Osteoblast (primary cell): Measurements from ENCODE around the gene SDF2L1. TPM values are rescaled to one million over a fixed set of nuclear protein-coding genes. Genes with fewer than 3 reads are reported as not detected.
"Not testable (repeated sequence)": the region's sequence is repeated elsewhere in the genome, so short reads cannot be mapped to it uniquely, and the experiment has no call there.

Experiments
- DNase-seq: peaks from one replicate; pipeline ENCODE4 v3.0.0; 2011; ENCODE audit warnings: low spot score, mixed read lengths; ENCODE audit not compliant: insufficient read length; ENCODE audit errors: missing footprints
- H2AFZ ChIP-seq: 2 replicates; pipeline ENCODE4 v1.6.0; 2011; ENCODE audit warnings: mild to moderate bottlenecking, low read length
- H3K27ac ChIP-seq: 2 replicates; pipeline ENCODE4 v1.5.1; 2011; ENCODE audit warnings: mild to moderate bottlenecking, low read depth, low read length, moderate library complexity
- H3K27me3 ChIP-seq: 2 replicates; pipeline ENCODE4 v1.6.0; 2012; ENCODE audit warnings: mild to moderate bottlenecking, control low read depth, inconsistent platforms, low read length, moderate library complexity; ENCODE audit not compliant: insufficient read depth
- H3K36me3 ChIP-seq: 2 replicates; pipeline ENCODE4 v1.5.1; 2011; ENCODE audit warnings: mild to moderate bottlenecking, low read length, control low read depth, moderate library complexity; ENCODE audit not compliant: insufficient read depth
- H3K4me1 ChIP-seq: 2 replicates; pipeline ENCODE4 v1.5.1; 2011; ENCODE audit warnings: mild to moderate bottlenecking, low read length, control low read depth, moderate library complexity; ENCODE audit not compliant: insufficient read depth
- H3K4me2 ChIP-seq: 2 replicates; pipeline ENCODE4 v1.6.0; 2011; ENCODE audit warnings: mild to moderate bottlenecking, low read length; ENCODE audit not compliant: insufficient read depth
- H3K4me3 ChIP-seq: fragments of 200-600 bp; sonication (generic); 3 replicates; pipeline ENCODE4 v1.5.1; 2012; ENCODE audit warnings: mild to moderate bottlenecking, low read length, inconsistent platforms; ENCODE audit not compliant: insufficient read depth
- H3K79me2 ChIP-seq: 2 replicates; pipeline ENCODE4 v1.6.0; 2012; ENCODE audit warnings: mild to moderate bottlenecking, low read length, control low read depth, inconsistent platforms; ENCODE audit not compliant: insufficient read depth
- H3K9me3 ChIP-seq: 2 replicates; pipeline ENCODE4 v1.5.1; 2011; ENCODE audit warnings: low read depth, low read length, control low read depth
- H4K20me1 ChIP-seq: 2 replicates; pipeline ENCODE4 v1.6.0; 2012; ENCODE audit warnings: mild to moderate bottlenecking, low read length, control low read depth; ENCODE audit not compliant: insufficient read depth
- CTCF ChIP-seq: IDR thresholded peaks from 2 replicates; pipeline ENCODE4 v1.5.1; 2011; ENCODE audit warnings: mild to moderate bottlenecking, low read depth, low read length, moderate library complexity; ENCODE audit errors: extremely low read depth
- total RNA-seq: library from RNA; depleted of rRNA; stranded (reverse); fragments of >200 nt; gene quantifications from 2 replicates; pipeline ENCODE4 v1.2.3, GENCODE V29; 2012

The SDF2L1 gene
- total RNA-seq, 1 donor: 10.5 TPM

DNA sequence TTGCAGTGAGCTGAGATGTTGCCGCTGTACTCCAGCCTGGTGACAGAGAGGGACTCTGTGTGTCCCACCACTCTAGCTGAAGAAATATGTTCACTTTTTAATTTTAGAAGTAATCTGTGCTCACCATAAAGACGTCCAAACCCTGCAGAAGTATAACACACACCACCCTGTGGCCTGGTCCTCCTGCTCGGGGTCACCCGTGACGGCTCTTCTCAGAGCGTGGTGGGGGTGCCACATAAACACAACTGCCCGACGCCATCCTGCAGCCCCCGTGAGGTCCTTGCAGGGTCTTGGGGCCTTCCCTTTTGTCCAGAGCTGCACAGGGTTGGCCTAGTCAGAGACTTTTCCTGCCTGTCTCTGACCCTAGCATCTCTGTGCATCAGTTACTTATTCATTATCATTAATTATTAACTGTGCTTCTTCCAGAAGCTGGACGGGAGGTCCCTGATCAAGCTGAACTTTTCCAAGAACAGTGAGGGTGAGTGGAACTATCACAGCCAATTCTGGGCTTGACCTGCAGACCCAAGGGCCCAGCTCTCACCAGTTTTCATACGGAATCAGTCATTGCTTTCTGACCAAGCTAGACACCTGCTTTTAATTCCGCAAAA is 32.6 kb downstream of the SDF2L1 start:
- Histone ChIP-seq H3K9me3 (no peaks in the 10 kb centered on the region), H3K27me3 (no peaks in the 10 kb centered on the region), H4K20me1 (peaks cover 3% of the 10 kb centered on the region), H3K4me2 (no peak overlapping the region), H3K27ac (no peak overlapping the region), H3K4me3 (no peak overlapping the region), H3K4me1 (no peaks in the 10 kb centered on the region), H3K79me2 (peaks cover 10% of the 10 kb centered on the region), H3K36me3 (peaks cover 36% of the 10 kb centered on the region), H2AFZ (no peak overlapping the region)
- TF ChIP-seq CTCF: no peak
- no peak for DNase-seq

- no peak overlapping the region for H3K4me2 ChIP-seq
These were observed 35.7 kb downstream of the SDF2L1 start for GRCh38 chr22:21677606-21678443.

DNA sequence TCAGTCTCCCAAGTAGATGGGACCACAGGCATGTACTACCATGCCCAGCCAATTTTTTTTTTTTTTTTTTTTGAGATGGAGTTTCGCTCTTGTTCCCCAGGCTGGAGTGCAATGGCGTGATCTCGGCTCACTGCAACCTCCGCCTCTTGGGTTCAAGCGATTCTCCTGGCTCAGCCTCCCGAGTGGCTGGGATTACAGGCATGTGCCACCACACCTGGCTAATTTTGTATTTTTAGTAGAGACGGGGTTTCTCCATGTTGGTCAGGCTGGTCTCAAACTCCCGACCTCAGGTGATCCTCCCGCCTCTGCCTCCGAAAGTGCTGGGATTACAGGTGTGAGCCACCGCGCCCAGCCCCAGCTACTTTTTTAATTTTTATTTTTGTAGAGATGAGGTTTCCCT is 36.7 kb downstream of the SDF2L1 start:
- not testable (repeated sequence) for H3K4me1 ChIP-seq, H3K9me3 ChIP-seq, H3K4me3 ChIP-seq, DNase-seq, H3K4me2 ChIP-seq, H3K27me3 ChIP-seq, H4K20me1 ChIP-seq, H2AFZ ChIP-seq, H3K27ac ChIP-seq, H3K79me2 ChIP-seq
- peaks cover 23% of the 10 kb centered on the region for H3K36me3 ChIP-seq

More at GRCh38 chr22:21677606-21678443, 35.7 kb downstream of the SDF2L1 start:
- no peak for DNase-seq
- no peak overlapping the region for H2AFZ ChIP-seq
- no peak overlapping the region for H3K4me3 ChIP-seq
- peaks cover 21% of the 10 kb centered on the region for H3K36me3 ChIP-seq
- H3K27ac ChIP-seq: no peak overlapping the region
- H3K4me1 ChIP-seq: no peaks in the 10 kb centered on the region
- no peaks in the 10 kb centered on the region for H3K79me2 ChIP-seq
- TF ChIP-seq CTCF: no peak
- no peaks in the 10 kb centered on the region for H3K9me3 ChIP-seq
- peaks cover 3% of the 10 kb centered on the region for H4K20me1 ChIP-seq
- H3K27me3 ChIP-seq: no peaks in the 10 kb centered on the region

- no peaks in the 10 kb centered on the region for H3K79me2 ChIP-seq
- H3K4me2 ChIP-seq: no peak overlapping the region
- no peak overlapping the region for H2AFZ ChIP-seq
- H4K20me1 ChIP-seq: no peaks in the 10 kb centered on the region
- H3K9me3 ChIP-seq: no peaks in the 10 kb centered on the region
- H3K36me3 ChIP-seq: peaks cover 24% of the 10 kb centered on the region
- DNase-seq: no peak
- H3K4me3 ChIP-seq: no peak overlapping the region
- H3K27ac ChIP-seq: no peak overlapping the region
- no peaks in the 10 kb centered on the region for H3K4me1 ChIP-seq
- no peak for TF ChIP-seq CTCF
- no peaks in the 10 kb centered on the region for H3K27me3 ChIP-seq
These were observed 37.3 kb downstream of the SDF2L1 start for GRCh38 chr22:21679383-21679782.
